CD4-positive, alpha-beta T cell treated with Interleukin-15 for 1 hour (primary cell): ENCODE data around the gene JTB.

Source experiments
- DNase-seq: peaks from one replicate; pipeline ENCODE4 v3.0.0-alpha.2; 2020

Gene JTB

GRCh38 chr1:153978274-153978909, 918 bp upstream of the JTB start:
- no peak for DNase-seq

GRCh38 chr1:153976819-153977249, 640 bp downstream of the JTB start:
- DNase-seq = no peak

GRCh38 chr1:153973525-153973924, 3.9 kb downstream of the JTB start:
- no peak for DNase-seq

DNA sequence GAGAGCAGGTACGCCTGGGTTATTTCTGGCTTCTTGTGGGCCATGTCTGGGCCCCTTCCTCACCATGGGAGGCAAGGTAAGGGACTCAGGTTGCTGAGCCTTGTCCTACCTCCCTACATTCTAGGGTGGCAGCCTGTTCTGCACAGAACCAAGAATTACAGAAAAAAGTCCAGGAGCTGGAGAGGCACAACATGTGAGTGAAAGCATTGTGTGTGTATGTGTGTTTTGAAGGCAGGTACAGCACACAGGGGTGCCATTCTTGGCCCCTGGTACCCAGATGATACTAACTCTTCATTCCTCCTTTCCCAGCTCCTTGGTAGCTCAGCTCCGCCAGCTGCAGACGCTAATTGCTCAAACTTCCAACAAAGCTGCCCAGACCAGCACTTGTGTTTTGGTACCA, 4.4 kb downstream of the JTB start:
- DNase-seq = no peak

DNA sequence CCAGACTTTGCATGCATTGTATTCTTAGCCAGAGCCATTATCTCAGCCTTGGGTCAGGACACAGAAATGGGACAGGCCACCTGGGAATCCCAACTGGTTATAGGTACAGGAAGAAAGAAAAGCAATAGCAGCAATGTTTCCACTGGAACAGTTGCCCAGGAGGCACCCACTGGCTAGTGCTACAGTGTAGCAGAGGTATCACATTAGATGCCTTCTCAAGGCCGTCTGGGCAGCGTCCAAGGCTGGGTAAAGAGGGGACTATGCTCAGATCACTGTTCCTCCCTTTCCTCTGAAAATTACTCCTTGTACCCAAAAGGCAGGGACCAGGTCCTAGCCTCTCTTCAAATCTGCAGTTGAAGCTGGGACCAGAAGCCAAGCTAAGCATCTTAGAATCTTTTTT, 7.1 kb downstream of the JTB start:
- no peak for DNase-seq

DNA sequence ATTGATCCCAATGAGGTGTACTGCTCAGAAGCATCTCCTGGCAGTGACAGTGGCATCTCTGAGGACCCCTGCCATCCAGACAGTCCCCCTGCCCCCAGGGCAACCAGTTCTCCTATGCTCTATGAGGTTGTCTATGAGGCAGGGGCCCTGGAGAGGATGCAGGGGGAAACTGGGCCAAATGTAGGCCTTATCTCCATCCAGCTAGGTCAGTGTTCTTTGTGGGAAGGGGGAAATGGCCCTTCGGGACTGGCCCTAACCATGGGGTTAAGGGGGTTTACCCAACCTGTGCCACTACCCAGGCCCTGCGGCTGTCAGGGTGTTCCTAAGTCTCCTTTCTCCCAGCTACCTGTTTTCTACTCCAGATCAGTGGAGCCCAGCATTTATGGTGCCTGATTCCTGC, 8.5 kb downstream of the JTB start:
- DNase-seq = no peak

DNA sequence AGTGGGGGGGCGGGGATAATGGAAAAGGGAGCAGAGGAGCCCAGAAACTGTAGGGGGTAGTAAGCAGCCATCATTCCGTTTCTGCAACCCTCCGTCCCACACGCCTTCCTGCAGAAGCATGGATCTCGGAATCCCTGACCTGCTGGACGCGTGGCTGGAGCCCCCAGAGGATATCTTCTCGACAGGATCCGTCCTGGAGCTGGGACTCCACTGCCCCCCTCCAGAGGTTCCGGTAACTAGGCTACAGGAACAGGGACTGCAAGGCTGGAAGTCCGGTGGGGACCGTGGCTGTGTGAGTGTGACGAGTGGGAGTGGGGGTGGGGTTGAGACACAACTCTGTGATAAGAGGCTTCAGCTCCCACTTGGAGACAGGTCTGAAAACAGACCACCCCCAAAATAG, 9.1 kb downstream of the JTB start:
- no peak for DNase-seq

GRCh38 chr1:153968000-153968363, 9.5 kb downstream of the JTB start:
- DNase-seq = no peak

DNA sequence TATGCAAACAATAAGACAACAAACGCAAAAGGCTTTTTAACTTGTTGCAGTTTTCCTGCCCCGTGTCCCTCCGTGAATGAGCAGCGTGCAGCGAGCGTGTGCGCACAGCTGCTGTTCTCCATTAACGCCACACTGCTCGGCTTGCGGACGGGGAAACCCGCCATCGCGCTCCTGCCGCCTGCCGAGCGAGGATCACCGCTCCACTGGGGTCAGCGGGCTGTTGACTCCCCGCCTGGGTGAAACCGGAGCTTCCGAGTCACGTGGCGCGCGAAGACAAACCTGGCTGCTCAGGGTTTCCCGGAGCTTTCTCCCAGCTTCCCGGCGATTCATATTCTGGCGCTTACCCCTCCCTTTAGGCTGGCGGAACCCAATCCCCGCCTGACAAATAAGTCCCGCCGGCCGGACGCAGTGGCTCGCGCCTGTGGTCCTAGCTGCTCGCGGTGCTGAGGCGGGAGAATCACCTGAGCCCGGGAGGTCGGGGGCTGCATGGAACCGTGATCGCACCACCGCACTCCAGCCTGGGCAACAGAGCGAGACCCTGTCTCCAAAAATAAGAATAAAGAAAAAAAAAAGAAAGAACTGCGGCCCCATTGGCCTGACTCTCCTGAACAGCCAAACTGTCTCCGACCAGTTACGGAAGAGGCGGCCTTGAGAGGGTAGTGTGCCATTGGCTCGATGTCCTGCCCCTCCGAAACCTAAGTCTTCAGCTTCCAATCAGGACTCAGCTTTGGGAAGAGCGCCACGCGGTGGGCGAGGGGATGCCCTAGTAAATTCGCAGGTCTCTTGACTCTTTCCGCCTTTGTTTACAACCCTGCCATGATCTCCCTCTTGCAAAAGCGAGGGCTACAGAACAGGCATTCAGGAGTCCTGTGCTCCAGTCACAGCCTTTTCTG, 10.1 kb downstream of the JTB start, which contains the start of gene CREB3L4:
CREB3L4 (plus strand) TSS at position 796 of the 893 bp plus-strand sequence. CDS start 624 bp downstream, outside the sequence.
- peak; percentile 91 for DNase-seq

DNA sequence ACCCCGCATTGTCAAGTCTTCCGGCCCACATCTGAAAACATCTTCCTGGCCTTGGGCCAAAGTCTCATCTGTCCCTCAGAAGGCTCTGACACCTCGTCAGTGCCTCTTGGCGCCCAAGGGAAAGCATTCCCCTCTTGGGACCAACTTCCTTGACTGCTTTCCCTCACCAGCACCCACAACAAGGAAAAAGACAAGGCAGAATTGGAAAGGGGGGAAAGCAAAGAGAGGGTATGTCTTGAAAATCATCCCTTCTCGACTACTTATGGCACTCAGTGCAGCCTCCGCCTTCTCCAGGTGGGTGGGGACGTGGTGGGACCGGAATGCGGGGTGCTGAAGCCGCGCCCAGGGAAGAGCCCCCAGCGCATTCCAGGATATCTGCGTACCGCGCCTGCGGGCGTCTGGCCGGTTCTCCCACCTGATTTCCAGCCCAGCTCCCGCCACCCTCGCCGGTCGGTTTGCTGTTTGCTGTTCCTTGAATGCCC, 13.6 kb downstream of the JTB start:
- no peak for DNase-seq

DNA sequence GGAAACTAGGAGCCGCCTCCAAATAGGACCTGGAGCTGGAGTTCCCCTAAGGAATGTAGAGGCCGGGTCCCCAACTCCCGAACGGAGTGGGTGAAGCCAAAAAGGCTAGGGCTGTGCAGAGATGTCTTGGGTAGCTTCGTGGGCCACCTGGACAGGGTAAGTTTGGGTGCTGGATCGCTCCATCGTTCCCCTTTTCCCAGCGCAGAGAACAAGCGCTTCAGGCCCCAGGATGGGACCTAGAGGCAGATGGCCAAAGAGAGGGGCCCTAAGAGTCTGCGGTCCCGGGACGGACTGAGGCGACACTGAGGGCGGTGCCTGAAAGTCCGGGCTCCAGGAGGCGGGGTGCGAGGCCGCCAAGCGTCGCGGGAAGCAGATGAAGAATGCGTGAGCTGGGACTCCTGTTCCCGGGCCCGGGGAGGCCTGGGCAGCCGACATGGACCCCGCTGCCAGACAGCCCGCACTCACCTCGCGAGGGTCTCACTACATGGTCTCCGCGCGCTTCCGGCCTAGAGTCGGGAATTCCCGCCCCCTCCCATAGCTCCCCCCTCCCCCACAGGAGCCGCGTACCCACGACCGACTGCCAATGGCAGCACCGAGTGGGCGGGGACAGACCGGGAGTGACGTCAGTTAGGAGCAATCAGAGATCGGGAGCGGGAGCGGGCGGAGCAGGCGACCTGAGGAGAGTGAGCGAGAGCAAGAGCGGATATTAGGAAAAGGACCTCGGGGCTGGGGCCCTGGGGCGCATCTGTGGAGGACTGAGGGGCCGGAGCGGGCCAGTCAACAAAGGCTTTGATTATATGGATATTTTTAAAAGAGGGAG, 14.2 kb downstream of the JTB start, which contains the start of gene SLC39A1:
SLC39A1 (minus strand) TSS at position 508 of the 820 bp plus-strand sequence. CDS start 822 bp downstream, outside the sequence.
- DNase-seq = peak; percentile 92

DNA sequence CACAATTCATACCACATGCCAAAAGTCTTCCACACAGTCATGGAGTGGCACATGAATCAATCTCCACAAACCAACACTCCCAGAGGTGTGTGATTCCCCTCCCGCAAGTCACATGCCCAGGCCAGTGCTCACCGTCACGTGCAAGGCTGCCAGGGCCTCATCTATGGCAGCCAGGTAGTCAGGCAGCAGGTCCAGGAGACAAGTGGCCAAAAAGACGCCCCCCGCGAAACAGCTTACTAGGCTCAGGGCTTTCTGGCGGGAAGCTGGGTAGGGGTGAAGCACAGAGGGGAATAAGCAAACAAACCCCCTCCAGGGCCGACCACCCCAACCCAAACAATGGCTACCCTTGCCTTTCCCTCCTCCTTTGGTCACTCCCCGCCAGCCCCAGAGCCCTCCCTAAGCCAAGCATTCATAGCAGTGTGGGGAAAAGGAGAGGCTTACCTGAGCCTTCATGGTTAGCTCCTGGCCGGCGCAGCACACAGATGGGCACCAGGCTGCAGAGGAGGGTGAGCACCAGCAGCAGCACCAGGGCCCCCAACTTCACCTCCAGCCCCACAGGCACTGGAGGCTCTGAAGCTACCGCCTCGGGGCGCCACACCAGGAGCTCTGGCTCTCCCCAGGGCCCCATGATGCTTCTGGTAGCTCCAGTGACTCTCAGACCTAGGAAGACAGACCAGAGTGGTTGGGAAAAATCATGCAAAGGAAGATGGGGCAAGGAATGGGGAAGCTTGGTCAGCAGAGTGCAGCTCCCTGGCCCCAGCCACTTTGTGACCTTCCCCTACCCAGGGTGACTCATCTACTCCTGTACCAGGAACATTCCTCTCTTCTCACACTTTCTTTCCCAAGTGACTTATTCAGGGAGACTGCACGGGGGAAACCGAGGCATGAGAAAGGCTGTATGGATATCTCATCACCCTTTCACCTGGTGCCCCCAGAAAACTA, 15.1 kb downstream of the JTB start:
- DNase-seq = peak; percentile 41

- no peak for DNase-seq
Observed at GRCh38 chr1:153961421-153961820, 16.1 kb downstream of the JTB start.

DNA sequence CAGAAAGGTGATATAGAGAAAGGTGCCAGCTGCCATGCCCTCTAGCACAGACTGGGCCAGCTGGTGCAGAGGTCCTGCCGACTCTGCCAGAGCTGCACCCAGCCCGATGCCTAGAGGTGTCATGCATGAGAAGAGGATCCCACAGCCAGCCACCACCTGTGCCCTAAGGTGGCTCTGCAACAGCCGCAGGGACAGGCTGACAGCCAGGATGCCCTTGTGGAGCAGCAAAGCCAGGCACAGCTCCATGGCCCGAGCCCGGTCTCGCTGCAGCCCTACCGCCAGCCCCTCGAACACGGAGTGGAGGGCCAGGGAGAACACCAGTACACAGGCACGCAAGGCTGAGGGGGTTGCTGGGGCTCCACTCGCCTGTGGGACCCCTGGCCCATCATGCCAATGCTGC, 17.3 kb downstream of the JTB start:
- no peak for DNase-seq

- DNase-seq = no peak
Observed at GRCh38 chr1:153959454-153959853, 18.0 kb downstream of the JTB start.

DNA sequence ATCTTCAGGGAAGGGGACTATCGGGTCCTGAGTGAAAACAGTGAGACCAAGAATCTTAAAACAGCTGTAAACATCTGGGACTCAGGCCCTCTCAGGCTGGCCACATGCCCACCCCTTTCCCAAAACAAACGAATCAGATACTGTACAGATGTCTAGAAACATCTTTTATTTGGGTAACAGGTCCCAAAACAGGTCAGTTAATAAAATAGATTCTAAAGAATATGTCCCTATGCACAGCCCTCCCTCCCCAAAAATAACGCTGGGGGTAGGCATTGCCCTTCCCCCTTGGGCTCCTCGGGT, 18.6 kb downstream of the JTB start:
- no peak for DNase-seq

- DNase-seq = peak; percentile 98
Observed at GRCh38 chr1:153958111-153958960, 19.1 kb downstream of the JTB start, which contains the start of gene CRTC2. Gene CRTC2, minus strand, starts transcription at chr1:153958612. Its CDS starts 115 bp downstream, at chr1:153958497.

GRCh38 chr1:153957744-153958110, 19.7 kb downstream of the JTB start:
- peak; percentile 43 for DNase-seq

- no peak for DNase-seq
Observed at GRCh38 chr1:153956997-153957715, 20.3 kb downstream of the JTB start.

DNA sequence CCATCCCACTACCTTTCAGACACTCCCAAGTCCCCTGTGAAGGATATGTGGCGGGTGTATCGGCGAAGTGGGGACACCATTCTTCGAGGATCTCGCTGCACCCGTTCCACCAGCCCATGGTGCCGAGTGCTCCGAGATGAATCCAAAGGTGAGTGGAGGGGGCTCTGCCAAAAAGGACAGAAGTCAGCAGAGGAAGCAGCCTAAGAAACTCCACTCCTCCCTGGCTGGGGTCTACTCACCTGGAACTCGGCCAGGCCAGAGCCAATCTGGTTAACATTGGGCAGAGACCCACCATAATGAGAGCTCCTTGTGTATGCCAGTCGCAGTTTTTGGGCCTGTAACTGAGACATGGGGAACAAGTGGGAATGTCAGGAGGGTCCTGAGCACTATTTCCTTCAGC, 22.6 kb downstream of the JTB start:
- DNase-seq = no peak
